NCI-H82 (cell line): Measurements from ENCODE around the gene LRRC4B.

Source experiments
- DNase-seq: peaks from one replicate; lab custom pipeline; 2025; lab: John Stamatoyannopoulos, UW

LRRC4B gene

DNA sequence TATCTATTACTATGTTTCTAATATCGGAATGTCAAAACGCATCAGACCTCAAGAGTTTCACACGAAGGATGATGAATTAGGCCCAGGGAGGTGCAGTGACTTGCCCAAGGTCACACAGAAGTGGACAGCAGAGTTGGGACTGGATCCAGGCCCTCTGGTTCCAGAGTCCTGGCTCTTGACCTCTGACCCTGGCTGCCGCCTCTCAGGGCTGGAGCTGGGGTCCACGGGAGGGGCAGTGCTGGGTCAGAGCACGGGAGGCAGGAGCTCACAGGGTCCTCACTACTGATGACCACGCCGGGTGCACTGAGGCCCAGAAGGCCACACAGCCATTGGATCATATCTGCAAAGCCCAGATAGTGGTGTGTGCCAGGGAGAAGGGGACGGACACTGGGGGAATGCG is 45.4 kb downstream of the LRRC4B start:
- no peak for DNase-seq

DNA sequence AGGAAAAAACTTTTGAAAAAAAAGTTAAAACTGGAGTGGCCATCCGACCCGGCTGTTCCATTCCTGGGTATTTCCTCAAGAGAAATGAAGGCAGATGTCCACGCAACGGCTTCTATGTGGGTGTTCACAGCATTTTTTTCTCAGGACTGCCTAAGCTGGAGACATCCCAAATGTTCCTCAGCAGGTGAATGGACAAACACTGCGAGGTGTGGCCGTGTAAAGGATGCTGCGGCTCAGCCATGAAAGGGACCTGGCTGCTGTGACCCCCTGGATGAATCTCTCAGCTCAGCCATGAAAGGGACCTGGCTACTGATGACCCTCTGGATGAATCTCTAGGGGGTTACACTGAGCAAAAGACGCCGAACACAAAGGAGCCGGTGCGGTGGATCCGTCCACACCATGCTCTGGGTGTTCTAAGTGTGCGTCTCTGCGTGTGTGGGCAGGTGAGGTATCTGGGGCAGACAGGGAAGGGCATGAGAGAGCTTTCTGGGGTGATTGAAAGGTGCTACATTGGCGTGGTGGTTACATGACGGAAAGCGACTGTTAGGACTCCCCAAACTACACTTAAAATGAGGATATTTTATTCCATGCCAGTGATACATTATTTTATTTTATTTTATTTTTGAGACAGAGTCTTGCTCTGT is 47.3 kb downstream of the LRRC4B start:
- DNase-seq = no peak

DNA sequence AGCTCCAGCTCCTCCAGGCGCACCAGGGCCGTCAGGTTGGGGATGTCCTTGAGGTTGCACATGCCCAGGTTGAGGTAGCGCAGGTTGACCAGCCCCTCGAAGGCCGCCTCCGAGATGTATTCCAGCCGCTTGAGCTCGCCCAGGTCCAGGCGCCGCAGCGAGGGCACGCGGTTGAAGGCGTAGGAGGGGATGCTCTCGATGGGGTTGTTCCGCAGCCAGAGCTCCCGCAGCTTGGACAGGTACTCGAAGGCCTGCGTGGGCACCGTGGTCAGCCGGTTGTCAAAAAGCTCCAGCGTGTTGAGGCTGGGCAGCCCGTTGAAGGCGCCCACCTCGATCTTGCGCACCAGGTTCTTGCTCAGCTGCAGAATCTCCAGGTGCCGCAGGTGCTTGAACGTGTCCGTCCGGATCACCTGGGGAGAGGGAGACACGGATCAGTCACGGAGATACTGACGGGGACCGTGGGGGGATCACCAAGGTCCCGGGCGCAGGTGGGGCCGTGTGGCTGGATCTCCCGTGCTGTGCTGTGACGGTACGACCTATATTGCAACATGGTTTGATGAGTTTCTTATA is 49.1 kb downstream of the LRRC4B start:
- no peak for DNase-seq

DNA sequence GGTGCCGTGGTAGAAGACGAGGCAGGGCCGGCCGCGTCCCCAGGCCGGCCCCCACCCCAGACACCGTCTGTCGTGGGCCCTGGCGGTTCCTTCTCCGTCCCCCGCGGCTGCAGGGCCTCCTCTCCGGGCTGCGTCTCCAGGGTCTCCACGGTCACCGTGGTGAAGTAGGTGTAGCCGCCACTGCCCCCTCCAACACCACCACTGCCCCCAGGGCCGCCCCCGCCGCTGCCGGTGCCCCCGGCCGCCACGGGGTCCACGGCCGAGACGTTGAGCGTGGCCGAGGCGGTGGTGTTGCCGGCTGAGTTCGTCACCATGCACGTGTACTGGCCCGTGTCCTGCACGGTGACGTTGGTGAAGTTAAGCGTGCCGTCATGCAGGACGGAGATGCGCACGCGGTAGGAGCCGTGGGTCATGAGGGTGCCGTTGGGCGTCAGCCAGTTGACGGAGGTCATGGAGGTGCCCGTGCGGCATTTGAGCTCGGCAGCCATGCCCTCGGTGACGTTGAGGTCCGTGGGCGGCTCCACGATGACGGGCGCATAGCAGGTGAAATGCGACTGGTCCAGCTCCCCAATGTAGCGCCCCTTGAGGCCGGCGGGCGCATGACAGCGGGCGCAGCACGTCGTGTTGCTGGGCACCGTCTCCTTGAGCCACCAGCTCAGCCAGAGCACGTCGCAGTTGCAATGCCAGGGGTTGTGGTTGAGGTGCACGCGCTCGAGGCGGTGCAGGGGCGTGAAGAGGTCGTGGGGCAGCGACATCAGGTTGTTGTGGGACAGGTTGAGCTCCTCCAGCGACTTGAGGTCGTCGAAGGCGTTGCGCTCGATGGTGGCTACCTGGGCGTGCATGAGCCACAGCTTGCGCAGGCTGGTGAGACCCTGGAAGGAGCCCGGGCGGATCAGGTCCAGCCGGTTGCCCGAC is 49.9 kb downstream of the LRRC4B start:
- no peak for DNase-seq

DNA sequence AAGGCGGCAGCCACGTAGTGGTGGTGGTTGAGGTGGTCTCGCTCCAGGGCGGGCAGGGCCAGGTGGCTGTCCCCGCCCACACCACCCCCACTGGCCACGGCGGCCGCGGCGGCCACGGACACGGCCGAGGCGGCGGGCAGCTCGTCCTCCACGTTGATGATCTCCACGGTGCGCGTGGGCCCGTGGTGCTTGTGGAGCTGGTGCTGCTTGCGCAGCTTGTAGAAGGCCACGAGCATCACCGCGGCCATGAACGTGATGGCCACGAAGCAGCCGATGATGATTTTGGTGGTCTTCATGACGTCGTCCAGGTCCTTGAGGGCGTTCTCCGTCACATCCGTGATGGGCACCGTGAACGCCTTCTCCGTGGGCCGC is 50.5 kb downstream of the LRRC4B start:
- no peak for DNase-seq

DNA sequence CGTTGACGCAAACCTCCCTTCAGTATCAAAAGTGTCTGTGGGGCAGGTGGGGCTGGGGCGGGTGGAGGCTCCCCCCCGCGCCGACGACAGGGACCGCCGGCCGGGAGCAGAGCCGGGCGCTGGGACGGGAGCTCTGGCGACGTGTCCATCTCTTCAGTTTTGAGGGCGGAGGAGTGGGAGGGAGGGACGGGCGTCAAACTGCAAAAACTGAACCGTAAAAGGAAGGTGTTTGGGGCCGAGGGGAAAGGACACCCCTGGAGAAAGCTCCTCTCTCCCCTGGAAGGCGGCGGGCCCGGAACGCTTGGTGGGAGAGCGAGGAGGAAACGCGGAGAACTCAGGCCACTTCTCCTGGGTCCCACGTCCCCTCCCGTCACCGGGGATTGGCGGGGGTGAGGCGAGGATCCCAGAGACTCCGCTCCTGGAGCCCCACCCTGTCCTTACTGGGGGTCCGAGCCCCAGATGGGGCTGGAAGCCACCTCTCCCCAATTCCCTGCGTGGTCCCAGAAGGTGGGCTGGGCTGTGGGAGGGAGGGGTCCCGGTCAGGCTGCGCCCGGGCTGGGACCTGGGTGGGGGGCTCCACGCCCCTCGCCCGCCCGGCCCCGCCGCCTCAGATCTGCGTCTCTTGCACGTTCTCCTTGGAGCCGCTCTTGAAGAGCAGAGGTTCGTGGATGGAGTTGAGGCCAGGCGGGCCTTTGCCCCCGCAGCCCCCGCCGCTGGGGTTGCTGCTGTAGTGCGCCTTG is 51.1 kb downstream of the LRRC4B start:
- no peak for DNase-seq

DNA sequence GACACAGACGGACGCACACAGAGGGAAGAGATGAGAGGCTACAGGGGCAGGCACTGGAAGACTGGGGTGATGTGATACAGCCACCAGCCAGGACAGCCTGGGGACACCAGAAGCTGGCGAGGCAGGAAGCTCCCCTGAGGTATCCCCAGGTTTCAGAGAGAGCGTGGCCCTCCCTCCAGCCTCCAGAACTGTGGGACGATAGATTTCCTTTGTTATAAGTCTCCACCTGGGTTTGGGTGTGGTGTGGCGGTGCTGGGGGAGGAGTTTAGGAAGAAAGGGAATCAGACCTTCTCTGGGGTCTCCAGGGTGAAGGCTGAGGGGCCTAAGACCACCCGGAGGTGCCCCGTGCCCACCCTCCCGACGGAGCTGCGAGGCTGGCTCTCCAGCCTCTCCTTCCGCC is 51.8 kb downstream of the LRRC4B start:
- no peak for DNase-seq

DNA sequence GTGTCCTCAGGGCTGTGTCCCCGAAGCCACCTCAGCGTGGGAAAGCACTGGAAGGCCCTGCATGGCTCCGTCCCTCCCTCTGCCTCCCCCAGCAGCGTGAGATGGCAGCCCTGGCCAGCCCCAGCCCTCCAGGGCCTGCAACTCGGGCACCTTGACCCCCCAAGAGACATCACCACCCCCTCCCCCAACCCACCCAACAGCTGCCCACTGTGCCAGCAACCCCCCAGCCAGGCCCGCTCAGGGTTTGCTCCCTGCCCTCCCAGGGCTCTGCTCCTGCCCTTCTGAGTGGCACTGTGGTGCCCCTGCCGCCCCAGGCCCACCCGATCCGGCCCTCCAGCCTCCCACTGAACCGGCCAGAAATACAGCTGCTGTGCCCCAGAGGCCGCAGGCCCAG is 53.1 kb downstream of the LRRC4B start:
- DNase-seq = no peak

DNA sequence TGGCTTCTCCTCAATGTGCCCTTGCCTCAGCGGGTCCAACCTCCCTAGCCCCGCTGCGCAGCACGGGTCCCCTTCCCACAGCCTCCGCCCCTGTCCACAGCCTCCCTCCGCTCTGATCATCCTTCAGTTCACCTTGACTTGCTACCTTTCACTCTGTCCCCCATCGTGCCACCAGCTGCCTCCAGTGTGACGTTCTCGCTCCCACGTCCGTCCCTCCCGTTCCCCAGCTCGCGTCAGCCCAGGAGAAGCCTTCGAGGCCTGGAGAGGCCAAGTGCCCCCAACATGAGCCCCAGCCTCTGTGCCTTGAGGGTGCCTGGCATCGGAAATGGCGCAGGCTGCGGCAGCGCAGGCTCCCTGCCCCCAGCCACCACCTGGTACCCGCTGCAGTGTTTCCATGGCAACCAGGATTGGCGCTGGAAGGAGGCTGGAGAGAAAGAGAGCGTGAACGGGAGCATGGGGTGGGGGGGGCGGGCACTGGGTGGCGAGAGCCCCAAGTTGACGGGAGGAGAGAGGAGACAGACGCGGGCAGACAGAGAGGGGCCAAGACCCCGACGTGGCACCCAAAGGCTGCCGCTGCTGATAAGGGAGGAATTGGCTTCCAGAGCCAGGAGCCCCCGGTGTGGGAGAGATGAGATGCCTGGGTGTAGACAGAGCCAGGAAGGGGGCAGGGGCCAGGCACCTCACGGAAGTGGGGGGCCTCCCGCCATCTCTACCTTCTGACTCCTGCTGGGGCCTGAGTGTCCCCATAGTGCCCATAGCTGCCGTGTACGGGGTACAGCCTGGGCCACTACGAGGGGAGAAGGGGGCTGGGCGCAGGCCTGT is 53.7 kb downstream of the LRRC4B start:
- DNase-seq = no peak

DNA sequence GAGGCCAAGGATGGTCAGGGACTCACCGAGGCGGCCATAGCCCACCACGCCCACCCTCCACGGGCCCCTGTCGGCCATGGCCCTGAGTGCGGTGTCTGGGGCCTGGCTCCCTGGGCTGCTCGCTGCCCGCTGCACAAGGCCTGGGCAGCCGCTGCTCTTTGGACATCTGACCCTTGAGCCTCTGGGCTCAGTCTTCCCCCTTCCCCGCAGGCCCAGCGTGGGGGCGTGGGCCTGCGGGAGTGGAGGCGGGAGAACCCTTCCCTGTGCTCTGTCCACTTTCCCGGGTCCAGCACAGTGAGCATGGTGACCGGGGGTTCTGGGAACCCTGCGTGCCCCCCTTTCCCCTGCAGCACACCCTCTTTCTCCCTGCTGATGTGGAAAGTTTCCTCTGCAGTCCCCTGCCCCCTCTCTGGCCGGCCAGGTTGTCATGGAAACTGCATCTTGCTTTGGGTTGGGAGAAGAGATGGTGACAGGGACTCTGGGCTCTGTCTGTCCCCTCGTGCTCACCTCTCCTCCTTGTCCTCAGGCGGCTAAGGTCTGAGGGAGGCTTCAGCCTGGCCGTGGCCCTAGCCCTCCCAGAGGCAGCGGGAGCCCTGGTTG is 54.4 kb downstream of the LRRC4B start, which contains the start of gene ASPDH:
Gene ASPDH, minus strand, starts transcription at position 168 of the 600 bp plus-strand sequence. Its CDS starts 90 bp downstream, at position 78.
- no peak for DNase-seq

DNA sequence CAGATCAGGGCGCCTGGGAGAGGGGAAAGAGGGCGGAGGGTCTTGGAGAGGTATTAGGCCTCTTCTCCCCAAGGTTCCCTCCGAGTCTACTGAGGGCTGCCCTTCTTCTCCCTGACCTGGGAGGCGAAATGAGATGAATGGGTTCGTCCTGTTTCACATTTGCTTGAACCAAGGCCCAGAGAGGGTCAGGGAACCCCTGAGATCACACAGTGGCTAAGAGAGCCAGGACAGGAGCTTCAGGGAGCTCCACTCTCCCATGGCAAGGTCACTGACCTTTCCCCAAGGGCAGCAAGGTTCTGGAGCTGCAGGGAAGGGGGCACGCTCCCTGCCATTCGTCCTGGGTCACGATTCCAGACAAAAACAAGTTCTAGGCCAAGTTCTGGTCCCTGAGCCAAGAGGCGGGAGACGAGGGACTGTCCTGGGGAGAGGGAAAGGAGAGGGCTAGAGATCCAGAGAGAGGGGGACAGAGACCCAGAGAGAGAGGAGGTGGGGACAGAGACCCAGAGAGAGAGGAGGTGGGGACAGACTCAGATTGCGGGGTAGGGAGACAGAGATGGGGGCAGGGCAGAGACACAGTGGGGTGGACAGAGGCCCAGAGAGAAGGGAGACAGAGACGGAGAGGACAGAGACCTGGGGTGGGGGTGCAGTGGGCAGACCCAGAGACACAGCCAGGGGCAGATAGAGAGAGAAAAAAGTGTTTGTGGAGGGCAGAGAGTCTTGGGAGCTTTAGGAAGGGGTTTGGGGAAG is 55.1 kb downstream of the LRRC4B start:
- no peak for DNase-seq

DNA sequence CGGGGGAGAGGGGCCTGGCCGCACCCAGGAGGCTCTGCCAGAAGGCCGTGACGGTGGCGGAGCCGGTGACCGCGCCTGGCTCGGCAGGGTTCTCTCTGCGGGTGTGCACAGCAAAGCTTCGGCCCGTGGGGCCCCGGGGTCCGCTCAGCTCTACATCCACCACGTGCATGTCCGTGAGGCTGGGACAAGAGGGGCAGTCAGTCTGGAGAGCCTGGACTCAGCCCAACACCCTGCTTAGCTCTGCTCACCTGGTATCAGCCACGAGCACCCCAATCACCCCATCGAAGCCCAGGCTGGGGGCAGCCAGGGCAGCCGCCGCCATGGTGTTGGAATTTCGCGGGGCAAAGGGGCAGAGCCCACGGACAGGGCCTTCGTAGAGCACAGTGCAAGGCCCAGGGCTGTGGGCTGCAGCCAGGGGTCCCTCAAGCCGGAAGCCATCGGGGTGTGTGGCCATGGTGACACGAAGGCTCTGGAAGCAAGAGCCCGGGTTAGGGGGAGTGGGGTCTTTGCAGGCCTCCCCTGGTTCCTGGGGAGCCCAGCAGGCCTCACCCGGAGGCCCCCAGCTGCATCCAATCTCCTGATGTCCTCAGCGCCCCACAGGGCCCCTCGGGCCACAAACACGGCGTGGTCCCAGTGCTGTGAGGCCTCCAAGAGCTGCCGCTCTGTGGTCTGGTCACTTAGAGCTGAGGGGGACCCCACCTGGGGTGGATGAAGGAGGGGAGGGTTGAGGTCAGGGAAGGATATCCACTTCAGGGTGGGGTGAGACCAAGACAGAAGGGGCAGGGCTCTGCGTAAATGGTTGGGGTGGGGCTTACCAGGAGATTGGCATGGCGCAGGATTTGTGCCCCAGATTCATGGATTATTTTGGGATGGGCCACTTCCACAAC is 55.9 kb downstream of the LRRC4B start:
- no peak for DNase-seq

DNA sequence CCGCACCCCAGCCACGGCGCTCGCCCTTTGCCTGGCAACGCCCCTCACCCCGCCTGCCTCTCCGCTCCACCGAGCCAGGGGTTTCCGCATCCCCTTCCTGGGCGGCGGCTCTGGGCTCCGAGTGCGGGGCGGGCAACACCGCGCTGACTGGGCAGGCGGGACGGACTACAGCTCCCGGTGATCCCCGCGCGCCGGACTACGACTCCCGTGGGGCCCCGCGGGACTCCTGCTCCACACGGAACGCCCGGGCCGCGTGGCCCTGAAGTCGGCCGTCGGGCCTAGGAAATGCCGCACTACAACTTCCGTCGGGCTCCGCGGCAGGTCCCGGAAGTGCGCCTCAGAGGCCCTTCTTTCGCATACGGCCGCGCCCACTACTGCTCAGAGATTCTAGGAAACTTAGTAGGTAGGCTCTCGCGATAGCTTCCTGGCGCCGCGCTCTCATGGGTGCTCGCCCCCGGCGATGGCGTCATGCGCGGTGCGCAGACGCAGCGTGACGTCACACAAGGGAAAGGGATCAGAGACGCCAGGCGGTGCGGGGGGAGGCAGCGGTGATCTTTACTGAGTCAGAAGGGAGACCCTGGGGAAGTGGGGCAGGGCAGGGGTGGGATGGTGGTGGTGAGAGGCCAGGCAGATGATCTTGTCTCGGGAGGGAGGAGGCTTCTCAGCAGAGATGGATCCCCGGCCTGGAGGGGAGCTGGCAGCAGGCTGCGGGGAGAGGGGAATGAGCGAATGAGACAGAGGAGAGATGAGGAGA is 57.0 kb downstream of the LRRC4B start, which contains the start of gene JOSD2:
Gene JOSD2, minus strand, starts transcription at position 123 of the 754 bp plus-strand sequence. CDS start 760 bp downstream, outside the sequence.
- DNase-seq = peak; percentile 99

DNA sequence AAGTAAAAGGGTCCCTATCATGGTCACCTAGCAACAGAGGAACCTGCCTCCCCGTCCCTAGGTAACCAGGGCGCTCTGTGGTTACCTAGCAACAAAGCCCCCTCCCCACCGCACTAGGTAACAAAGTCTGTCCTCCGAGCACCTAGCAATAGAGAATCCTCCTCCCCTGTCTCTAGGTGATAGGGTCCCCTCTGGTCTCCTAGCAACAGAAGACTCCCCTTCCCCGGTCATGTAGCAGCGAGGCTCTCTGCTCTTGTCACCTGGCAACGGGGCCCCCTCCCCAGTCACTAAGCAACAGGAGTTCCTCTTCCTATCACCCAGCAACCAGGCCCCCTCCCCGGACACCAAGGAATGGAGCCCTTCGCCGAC is 57.6 kb downstream of the LRRC4B start:
- peak; percentile 86 for DNase-seq

DNA sequence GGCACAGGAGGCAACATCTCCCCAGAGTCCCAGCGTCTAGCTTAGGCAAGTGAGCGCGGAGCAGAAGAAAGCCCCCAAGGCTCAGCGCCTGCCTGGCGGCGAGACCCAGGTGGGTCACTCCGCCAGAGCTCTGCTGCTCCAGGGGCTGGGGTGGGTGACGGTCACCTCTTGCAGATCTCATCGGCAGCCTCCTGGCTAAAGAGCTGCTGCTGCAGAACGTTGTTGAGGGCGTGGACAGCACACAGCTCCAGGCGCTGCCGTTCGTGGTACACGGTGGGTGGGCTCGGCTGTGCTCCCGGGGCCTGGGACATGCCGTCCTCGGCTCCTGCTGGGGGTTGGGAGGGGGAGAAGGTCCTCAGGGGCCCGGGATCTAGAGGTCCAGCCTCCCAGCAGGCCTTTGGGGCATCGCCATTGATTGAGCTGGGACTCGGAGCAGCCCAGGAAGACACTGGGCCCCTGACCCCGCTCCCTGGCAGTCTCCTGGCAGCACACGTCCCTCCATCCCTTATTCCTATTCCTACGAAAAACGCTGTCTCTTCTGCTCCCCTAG is 58.0 kb downstream of the LRRC4B start:
- no peak for DNase-seq

DNA sequence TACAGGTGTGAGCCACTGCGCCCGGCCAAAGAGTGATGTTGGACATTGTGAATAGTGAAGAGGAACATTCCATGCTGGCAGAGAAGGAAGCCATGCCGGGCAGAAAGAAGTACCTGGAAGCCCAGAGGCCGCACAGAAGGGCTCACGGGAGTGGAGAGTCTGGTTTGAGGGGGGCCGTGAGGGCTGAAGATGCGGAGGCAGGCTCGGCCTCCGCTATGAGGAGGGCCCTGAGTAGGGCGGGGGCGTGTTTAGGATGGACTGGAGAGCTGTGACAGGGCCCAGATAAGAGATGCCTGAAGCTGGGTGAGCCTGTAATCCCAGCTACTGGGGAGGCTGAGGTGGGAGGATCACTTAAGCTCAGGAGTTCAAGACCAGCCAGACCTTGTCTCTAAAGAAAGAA is 58.9 kb downstream of the LRRC4B start:
- no peak for DNase-seq

DNA sequence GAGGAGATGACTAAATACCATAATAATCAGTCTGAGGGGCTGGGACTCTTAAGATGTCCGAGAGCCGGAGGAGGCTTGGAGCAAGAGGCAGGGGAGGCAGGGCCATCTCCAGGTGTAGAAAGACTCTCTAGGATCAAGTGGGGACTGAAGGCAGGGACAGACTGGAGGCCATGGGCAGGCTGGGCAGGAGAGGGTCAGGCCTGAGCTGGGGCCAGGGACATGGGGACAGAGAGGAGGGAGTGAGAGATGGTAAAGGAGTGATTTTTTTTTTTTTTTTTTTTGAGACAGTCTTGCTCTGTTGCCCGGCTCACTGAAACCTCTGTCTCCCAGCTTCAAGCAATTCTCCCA is 59.4 kb downstream of the LRRC4B start:
- no peak for DNase-seq

DNA sequence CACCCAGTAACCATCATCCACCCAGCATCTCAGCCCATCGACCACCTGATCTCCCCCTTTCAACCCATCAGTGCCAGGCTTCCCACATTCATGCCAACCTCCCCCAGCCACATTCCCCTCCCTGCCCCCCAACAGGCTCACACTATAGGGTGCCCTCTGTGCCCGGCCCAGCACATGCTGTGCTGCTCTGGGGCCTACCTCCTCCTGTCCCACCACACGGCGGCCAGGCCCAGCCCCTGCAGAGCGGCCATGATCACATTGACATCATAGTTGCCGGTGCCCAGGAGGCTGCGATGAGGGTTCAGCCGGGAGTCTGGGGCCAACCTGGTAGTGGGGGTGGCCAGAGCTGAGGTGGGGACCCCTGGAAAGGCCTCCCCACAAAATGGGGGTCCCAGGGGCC is 60.9 kb downstream of the LRRC4B start:
- no peak for DNase-seq
